ENCODE data around the gene CDR2L.
"Not testable (repeated sequence)": the region's sequence is repeated elsewhere in the genome, so short reads cannot be mapped to it uniquely, and the experiment has no call there.

Gene CDR2L

DNA sequence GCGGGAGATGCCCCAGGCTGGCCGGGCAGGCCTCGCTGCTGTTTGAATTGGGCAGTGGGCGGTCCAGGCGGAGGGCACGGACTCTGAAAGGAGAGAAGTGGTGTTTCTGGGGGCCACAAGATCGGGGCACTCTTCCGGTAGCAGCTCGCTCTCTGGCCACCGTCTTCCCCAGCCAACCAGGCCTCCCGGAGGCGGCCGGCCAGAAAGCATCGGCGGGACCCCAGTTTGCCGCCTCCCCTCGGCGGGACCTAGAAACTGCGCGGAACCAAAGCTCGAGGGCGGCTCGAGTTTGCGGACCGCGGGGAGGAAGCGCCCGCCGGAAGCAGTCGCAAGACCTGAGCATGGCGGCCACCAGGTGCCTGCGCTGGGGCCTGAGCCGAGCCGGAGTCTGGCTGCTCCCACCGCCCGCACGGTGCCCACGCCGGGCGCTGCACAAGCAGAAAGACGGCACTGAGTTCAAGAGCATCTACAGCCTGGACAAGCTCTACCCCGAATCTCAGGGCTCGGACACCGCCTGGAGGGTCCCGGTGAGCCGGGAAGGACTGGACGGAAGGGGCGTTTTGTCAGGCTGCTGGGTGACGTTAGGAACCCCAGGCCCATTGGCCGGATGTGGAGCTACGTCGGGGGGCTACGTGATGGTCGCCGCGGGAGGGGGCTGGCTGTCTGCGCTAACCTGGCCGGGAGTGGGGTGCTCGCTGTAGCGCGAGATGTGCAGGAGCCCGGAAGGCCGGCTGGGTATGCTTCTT lies 25.1 kb downstream of the CDR2L start, which contains the start of gene MRPL58:
Gene MRPL58, plus strand, starts transcription at position 325 of the 746 bp plus-strand sequence. Its CDS starts 17 bp downstream, at position 342.
- DNase-seq (ENCODE audit: insufficient read length, low spot score), result peak; percentile 93
- peak; percentile 94 for TF ChIP-seq POLR2AphosphoS5 (IDR thresholded peaks at IDR 0.05; ENCODE audit: low read depth, low read length)
- no peak for TF ChIP-seq SPI1 (IDR thresholded peaks at IDR 0.05; ENCODE audit: low read depth, low read length)
- peak; percentile 86 for TF ChIP-seq POLR2A (IDR thresholded peaks at IDR 0.05; ENCODE audit: low read depth, low read length)
- peak; percentile 74 for TF ChIP-seq PAX5 (IDR thresholded peaks at IDR 0.05; ENCODE audit: insufficient read depth, low read length, severe bottlenecking)
- TF ChIP-seq POU2F2 (IDR thresholded peaks at IDR 0.05; ENCODE audit: low read depth, low read length), result peak; percentile 36
- TF ChIP-seq TAF1 (IDR thresholded peaks at IDR 0.05; ENCODE audit: low read depth, low read length), result peak; percentile 98
- FAIRE-seq, result peak; percentile 90

DNA sequence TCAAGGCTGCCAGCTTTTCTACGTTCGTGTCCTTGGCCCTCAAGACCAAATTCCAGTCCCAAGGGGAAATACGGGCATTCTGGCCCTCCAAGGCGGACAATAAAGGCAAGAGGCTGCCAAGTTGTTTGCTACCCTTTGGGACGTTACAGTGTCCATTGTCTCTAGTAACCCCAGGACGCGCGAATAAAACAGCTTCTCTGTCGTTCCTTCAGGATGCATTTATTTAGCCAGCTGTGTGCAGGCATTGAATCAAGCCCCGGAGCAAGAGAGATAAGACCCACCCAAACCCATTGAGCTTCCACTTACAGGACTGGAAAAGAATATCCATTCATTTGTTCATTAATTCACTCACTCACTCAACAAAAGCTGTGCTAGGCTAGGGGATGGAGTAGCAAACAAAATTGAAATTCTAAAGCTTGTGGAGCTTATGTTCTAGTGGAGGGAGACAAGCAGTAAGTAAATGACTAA lies 25.7 kb downstream of the CDR2L start:
- DNase-seq (ENCODE audit: insufficient read length, low spot score), result no peak
- TF ChIP-seq PAX5 (IDR thresholded peaks at IDR 0.05; ENCODE audit: insufficient read depth, low read length, severe bottlenecking) (no peak), TAF1 (IDR thresholded peaks at IDR 0.05; ENCODE audit: low read depth, low read length) (no peak)
- FAIRE-seq, result no peak

DNA sequence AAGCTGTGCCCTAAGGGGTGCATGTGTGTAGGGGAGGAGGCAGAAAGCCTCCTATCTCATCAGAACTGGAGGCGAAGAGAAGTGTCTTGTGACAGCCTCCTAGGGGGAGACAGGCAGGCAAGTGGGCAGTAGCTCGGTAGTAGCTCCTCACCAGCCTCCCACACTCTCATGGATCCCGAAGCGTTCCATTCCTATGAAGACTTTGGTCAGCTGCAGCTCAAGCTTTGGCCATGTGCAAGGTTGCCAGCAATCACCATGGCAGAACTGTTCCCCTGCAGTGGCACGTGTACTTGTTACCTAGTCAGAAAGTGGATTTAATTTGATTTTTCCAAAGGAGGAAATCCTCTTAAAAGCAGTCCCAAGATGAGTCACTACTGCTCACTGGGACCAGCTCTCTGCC lies 31.7 kb downstream of the CDR2L start:
- DNase-seq (ENCODE audit: insufficient read length, low spot score) (no peak), FAIRE-seq (no peak)
- no peak for TF ChIP-seq POU2F2 (IDR thresholded peaks at IDR 0.05; ENCODE audit: low read depth, low read length)
- TF ChIP-seq POLR2AphosphoS5 (IDR thresholded peaks at IDR 0.05; ENCODE audit: low read depth, low read length), result no peak
- no peak for TF ChIP-seq SPI1 (IDR thresholded peaks at IDR 0.05; ENCODE audit: low read depth, low read length)
- no peak for TF ChIP-seq TAF1 (IDR thresholded peaks at IDR 0.05; ENCODE audit: low read depth, low read length)
- TF ChIP-seq PAX5 (IDR thresholded peaks at IDR 0.05; ENCODE audit: insufficient read depth, low read length, severe bottlenecking), result no peak
- no peak for TF ChIP-seq POLR2A (IDR thresholded peaks at IDR 0.05; ENCODE audit: low read depth, low read length)

DNA sequence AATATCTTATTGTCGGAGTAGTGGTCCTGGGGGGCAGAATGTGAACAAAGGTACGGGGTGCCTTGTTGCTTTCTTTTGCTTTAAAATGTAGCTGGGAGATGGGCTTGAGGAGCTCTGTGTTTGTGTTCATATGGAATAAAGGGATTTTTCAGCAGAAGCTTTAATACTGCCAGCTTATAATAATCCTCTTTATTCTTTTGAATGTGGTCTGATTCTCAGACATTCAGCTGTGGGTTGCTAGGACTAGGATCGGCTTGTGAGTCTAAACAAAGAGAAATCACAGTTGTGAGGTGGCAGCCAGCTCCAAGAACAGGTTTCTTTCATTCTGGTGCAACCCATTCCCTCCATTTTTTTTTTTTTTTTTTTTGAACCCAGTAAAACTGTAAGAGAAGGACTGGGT lies 32.3 kb downstream of the CDR2L start:
- TF ChIP-seq POLR2AphosphoS5 (IDR thresholded peaks at IDR 0.05; ENCODE audit: low read depth, low read length) (no peak), POU2F2 (IDR thresholded peaks at IDR 0.05; ENCODE audit: low read depth, low read length) (no peak), PAX5 (IDR thresholded peaks at IDR 0.05; ENCODE audit: insufficient read depth, low read length, severe bottlenecking) (no peak), POLR2A (IDR thresholded peaks at IDR 0.05; ENCODE audit: low read depth, low read length) (no peak), SPI1 (IDR thresholded peaks at IDR 0.05; ENCODE audit: low read depth, low read length) (no peak), TAF1 (IDR thresholded peaks at IDR 0.05; ENCODE audit: low read depth, low read length) (no peak)
- FAIRE-seq (no peak), DNase-seq (ENCODE audit: insufficient read length, low spot score) (no peak)

DNA sequence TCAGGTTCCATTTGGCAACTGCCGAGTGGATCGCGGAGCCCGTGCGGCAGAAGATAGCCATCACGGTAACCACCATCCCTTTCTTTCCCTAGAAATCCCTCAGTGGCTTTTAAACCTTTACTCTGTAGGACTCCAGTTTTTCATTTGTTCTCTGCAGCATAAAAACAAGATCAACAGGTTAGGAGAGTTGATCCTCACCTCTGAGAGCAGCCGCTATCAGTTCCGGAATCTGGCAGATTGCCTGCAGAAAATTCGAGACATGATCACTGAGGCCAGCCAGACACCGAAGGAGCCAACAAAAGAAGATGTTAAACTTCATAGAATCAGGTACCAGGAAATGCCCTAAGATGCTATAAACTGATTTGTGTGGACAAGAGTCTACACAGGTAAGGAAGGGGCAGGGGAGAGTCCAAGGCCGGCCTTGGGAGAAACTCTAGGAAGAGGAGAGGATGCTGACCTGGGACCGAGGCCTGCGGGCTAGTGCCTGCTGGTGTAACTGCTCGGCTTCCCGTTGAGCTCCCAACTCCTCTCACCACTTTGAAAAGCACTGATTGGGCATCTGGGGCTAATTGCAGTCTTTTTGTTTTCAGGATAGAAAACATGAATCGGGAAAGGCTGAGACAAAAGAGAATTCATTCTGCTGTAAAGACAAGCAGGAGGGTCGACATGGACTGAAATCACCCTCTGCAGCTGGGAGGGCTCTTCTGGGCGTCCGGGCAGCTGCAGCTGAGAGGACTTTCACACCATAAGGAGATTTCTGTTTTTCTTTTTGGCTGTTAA lies 33.1 kb downstream of the CDR2L start:
- no peak for TF ChIP-seq PAX5 (IDR thresholded peaks at IDR 0.05; ENCODE audit: insufficient read depth, low read length, severe bottlenecking)
- TF ChIP-seq POLR2AphosphoS5 (IDR thresholded peaks at IDR 0.05; ENCODE audit: low read depth, low read length), result no peak
- no peak for DNase-seq (ENCODE audit: insufficient read length, low spot score)

DNA sequence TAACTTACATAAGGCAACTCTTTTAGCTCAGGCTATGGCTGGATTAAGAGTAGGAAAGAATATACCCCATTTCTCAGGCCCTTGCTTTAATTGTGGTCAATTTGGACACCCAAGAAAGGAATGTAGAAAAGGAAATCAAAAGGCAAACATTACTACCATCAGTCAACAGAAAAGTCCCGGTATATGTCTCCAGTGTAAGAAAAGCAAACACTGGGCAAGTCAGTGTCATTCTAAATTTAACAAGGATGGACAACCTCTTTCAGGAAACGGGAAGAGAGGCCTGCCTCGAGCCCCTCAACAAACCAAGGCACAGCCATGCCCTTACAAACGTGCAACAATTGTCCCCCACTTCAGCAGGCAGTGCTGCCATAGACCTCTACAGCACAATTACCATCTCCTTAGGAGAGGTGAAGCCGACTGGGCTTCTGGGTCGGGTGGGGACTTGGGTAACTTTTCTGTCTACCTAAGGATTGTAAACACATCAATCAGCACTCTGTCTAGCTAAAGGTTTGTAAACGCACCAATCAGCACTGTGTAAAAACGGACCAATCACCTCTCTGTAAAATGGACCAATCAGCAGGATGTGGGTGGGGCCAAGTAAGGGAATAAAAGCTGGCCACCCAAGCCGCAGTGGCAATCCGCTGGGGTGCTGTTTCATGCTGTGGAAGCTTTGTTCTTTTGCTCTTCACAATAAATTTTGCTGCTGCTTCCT lies 37.4 kb downstream of the CDR2L start:
- FAIRE-seq, result peak; percentile 40
- TF ChIP-seq SPI1 (IDR thresholded peaks at IDR 0.05; ENCODE audit: low read depth, low read length), result no peak
- TF ChIP-seq POLR2A (IDR thresholded peaks at IDR 0.05; ENCODE audit: low read depth, low read length), result no peak
- DNase-seq (ENCODE audit: insufficient read length, low spot score), result no peak

More for the DNA sequence above, 33.1 kb downstream of the CDR2L start:
- FAIRE-seq, result no peak

DNA sequence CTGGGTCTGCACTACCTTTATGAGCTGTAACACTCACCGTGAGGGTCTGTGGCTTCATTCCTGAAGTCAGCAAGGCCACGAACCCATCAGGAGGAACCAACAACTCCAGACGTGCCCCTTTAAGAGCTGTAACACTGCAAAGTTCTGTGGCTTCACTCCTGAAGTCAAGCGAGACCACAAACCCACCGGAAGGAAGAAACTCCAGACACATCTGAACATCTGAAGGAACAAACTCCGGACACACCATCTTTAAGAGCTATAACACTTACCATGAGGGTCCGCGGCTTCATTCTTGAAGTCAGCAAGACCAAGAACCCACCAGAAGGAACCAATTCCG lies 37.9 kb downstream of the CDR2L start:
- FAIRE-seq; DNase-seq (ENCODE audit: insufficient read length, low spot score): not testable (repeated sequence)

DNA sequence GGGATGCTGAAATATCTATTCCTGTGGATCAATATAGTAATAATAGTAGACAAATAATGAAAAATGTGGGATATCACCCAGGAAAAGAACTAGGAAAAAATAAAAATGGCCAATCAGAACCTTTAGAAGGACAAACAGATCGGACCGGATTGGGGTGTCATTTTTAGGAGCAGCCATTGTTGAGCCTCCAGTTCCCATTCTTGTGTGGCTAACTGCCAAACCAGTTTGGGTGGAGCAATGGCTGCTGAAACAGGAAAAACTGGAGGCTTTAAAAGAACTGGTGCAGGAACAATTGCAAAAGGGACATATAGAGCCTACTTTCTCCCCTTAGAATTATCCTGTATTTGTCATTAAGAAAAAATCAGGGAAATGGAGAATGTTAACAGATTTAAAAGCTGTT lies 39.2 kb downstream of the CDR2L start:
- DNase-seq (ENCODE audit: insufficient read length, low spot score); FAIRE-seq: not testable (repeated sequence)

DNA sequence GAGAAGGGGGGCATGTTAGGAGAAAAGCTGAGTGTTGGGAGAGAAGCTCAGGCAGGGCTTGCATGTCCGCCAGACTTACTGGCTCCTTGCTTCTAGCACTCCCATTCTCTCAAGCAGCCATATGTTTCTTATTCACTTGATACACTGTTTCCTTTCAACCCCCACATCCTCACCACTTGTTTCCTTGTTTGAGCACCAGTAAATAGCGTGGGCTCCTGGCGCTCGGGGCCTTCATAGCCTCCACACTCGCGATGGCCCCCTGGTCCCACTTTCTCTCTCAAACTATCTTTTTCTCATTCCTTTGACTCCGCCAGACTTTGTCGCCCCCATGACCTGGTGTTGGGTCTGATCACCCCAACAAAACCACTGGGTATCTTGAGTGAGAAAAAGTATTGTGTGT lies 42.7 kb downstream of the CDR2L start:
- no peak for TF ChIP-seq SPI1 (IDR thresholded peaks at IDR 0.05; ENCODE audit: low read depth, low read length)
- no peak for TF ChIP-seq POU2F2 (IDR thresholded peaks at IDR 0.05; ENCODE audit: low read depth, low read length)
- no peak for TF ChIP-seq TAF1 (IDR thresholded peaks at IDR 0.05; ENCODE audit: low read depth, low read length)
- no peak for TF ChIP-seq PAX5 (IDR thresholded peaks at IDR 0.05; ENCODE audit: insufficient read depth, low read length, severe bottlenecking)
- FAIRE-seq, result no peak
- no peak for DNase-seq (ENCODE audit: insufficient read length, low spot score)

DNA sequence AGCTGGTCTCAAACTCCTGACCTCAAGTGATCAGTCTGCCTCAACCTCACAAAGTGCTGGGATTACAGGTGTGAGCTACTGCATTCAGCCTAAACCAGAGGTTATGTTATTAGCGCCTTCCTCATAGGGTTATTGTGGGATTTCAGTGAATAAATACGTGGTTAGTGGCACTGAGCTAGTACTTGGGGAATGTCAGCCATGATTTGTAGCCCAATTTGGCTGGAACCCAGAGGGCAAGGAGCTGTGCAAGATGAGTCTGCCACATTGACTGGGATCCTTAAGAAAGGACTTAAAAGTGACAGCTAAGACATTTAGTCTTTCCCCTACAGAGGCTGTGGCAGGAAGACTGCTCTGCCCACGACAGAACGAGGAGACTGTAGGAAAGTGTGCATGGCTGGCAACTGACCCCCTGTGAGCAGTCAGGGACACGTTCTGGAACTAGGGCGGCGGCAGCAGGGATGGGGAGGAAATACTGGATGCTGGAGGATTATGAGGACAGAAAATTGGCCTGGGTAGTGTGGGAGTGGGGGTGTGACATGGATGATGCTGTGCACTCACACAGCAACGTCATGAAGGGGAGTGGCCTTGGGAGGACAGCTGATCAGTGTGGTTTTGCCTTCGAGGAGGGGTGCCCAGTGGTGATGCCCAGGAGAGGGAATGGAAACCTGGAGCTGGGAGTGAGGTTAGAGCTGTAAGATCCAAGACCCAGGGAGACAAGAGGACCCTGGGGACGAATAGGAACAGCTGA lies 44.7 kb downstream of the CDR2L start:
- peak; percentile 88 for FAIRE-seq
- TF ChIP-seq POLR2AphosphoS5 (IDR thresholded peaks at IDR 0.05; ENCODE audit: low read depth, low read length), result no peak
- TF ChIP-seq TAF1 (IDR thresholded peaks at IDR 0.05; ENCODE audit: low read depth, low read length), result no peak
- TF ChIP-seq PAX5 (IDR thresholded peaks at IDR 0.05; ENCODE audit: insufficient read depth, low read length, severe bottlenecking), result no peak
- no peak for TF ChIP-seq POU2F2 (IDR thresholded peaks at IDR 0.05; ENCODE audit: low read depth, low read length)
- no peak for TF ChIP-seq SPI1 (IDR thresholded peaks at IDR 0.05; ENCODE audit: low read depth, low read length)
- TF ChIP-seq POLR2A (IDR thresholded peaks at IDR 0.05; ENCODE audit: low read depth, low read length), result no peak
- DNase-seq (ENCODE audit: insufficient read length, low spot score), result peak; percentile 42
